HepG2 (cell line): Measurements from ENCODE around the gene IL27RA. TPM values are rescaled to one million over a fixed set of nuclear protein-coding genes. Genes with fewer than 3 reads are reported as not detected.
A peak's percentile ranks its signal among the peaks of the same experiment; 100 is the strongest.

Experiments used
- ARHGAP35 ChIP-seq: sonication (generic); formaldehyde crosslinking; IDR thresholded peaks from 2 replicates; pipeline ENCODE4 v1.9.0; 2022; ENCODE audit warnings: mild to moderate bottlenecking, inconsistent platforms, moderate library complexity, missing genetic modification reagents, borderline replicate concordance
- CBFB ChIP-seq: sonication (generic); formaldehyde crosslinking; IDR thresholded peaks from 2 replicates; pipeline ENCODE4 v1.4.0; 2020; ENCODE audit warnings: missing genetic modification reagents
- HDAC6 ChIP-seq: fragments of 200-600 bp; sonication (generic); IDR thresholded peaks from 2 replicates; pipeline ENCODE4 v1.7.0; 2017; ENCODE audit warnings: mild to moderate bottlenecking, antibody characterized with exemption, low read length, low read depth
- HOXA5 ChIP-seq: sonication (generic); formaldehyde crosslinking; IDR thresholded peaks from 2 replicates; pipeline ENCODE4 v1.4.0; 2020; ENCODE audit warnings: missing genetic modification reagents
- PHB2 ChIP-seq: fragments of 450-650 bp; IDR thresholded peaks from 2 replicates; pipeline ENCODE4 v1.6.1; 2018; ENCODE audit not compliant: partially characterized antibody
- RARG ChIP-seq: sonication (generic); formaldehyde crosslinking; IDR thresholded peaks from 2 replicates; pipeline ENCODE4 v1.4.0; 2020; ENCODE audit warnings: low read depth, mild to moderate bottlenecking, missing genetic modification reagents
- RNF219 ChIP-seq: sonication (generic); formaldehyde crosslinking; IDR thresholded peaks from 2 replicates; pipeline ENCODE4 v1.5.0; 2020; ENCODE audit warnings: mild to moderate bottlenecking, missing genetic modification reagents
- SNAI1 ChIP-seq: sonication (generic); formaldehyde crosslinking; IDR thresholded peaks from 2 replicates; pipeline ENCODE4 v1.5.0; 2020; ENCODE audit warnings: mild to moderate bottlenecking, missing genetic modification reagents, borderline replicate concordance
- SRSF1 ChIP-seq: fragments of 200-400 bp; formaldehyde crosslinking; optimal IDR thresholded peaks from 2 replicates; pipeline ENCODE3; 2017; ENCODE audit warnings: mild to moderate bottlenecking, low read depth, low read length, moderate library complexity
- STAT6 ChIP-seq: sonication (generic); formaldehyde crosslinking; IDR thresholded peaks from 2 replicates; pipeline ENCODE4 v1.4.0; 2020; ENCODE audit warnings: missing genetic modification reagents, mild to moderate bottlenecking, borderline replicate concordance
- ZBED4 ChIP-seq: sonication (generic); formaldehyde crosslinking; IDR thresholded peaks from 2 replicates; pipeline ENCODE4 v1.4.0; 2020; ENCODE audit warnings: missing genetic modification reagents, borderline replicate concordance
- ZBTB43 ChIP-seq: sonication (generic); formaldehyde crosslinking; conservative IDR thresholded peaks from 2 replicates; pipeline ENCODE4 v1.4.0; 2020; ENCODE audit warnings: missing genetic modification reagents
- ZNF280B ChIP-seq: sonication (generic); formaldehyde crosslinking; IDR thresholded peaks from 2 replicates; pipeline ENCODE4 v1.5.0; 2020; ENCODE audit warnings: missing genetic modification reagents, mild to moderate bottlenecking, borderline replicate concordance
- ZNF510 ChIP-seq: sonication (generic); formaldehyde crosslinking; IDR thresholded peaks from 2 replicates; pipeline ENCODE4 v1.4.0; 2020; ENCODE audit warnings: low read depth, mild to moderate bottlenecking, missing genetic modification reagents
- ZNF709 ChIP-seq: sonication (generic); formaldehyde crosslinking; IDR thresholded peaks from 2 replicates; pipeline ENCODE4 v1.5.0; 2020; ENCODE audit warnings: mild to moderate bottlenecking, missing genetic modification reagents
- ZNF83 ChIP-seq: sonication (generic); formaldehyde crosslinking; IDR thresholded peaks from 2 replicates; pipeline ENCODE4 v1.4.0; 2020; ENCODE audit warnings: missing genetic modification reagents, mild to moderate bottlenecking, borderline replicate concordance
- ZSCAN20 ChIP-seq: sonication (generic); formaldehyde crosslinking; IDR thresholded peaks from 2 replicates; pipeline ENCODE4 v1.4.0; 2020; ENCODE audit warnings: missing genetic modification reagents, mild to moderate bottlenecking, borderline replicate concordance
- polyA plus RNA-seq, 8 experiments: library from polyadenylated mRNA; depleted of rRNA in 3 of 8; stranded (reverse) in 7 of 8; unstranded in 1 of 8; fragments of >200 nt; fragmentation: Illumina TruSeq in 4 of 8; extraction: Trizol in 4 of 8; gene quantifications; 2 replicates each; pipeline versions ENCODE4 v1.2.1 to v1.2.3, GENCODE V29; 2011 to 2016; ENCODE audit warnings: low read depth in 4 of 8, missing spikeins in 1 of 8, mixed read lengths in 1 of 8; ENCODE audit not compliant: insufficient read depth in 1 of 8
- total RNA-seq, 5 experiments: library from RNA; depleted of rRNA; stranded (reverse); fragments of >200 nt; fragmentation: Illumina TruSeq; extraction: Trizol; gene quantifications; 2 replicates each; pipeline ENCODE4 v1.2.3, GENCODE V29; 2016; ENCODE audit warnings: low read depth in 1 of 5

Gene IL27RA
- total and polyA plus RNA-seq, 2 of the 13 experiments (the other 11 are each of a cell fraction or from before 2014, with no cell fraction given) = 3.5 to 8.1 TPM

GRCh38 chr19:14006085-14006765 is 25.3 kb upstream of the IL27RA start, which contains the start of gene RFX1 (continued):
- TF ChIP-seq STAT6 (CRISPR knock-in tag) (no peak), ZNF280B (CRISPR knock-in tag) (no peak), SRSF1 (no peak), ARHGAP35 (CRISPR knock-in tag) (no peak), RNF219 (CRISPR knock-in tag) (no peak), HOXA5 (CRISPR knock-in tag) (peak; percentile 7; the same call in 1 of the 2 replicates), ZNF709 (CRISPR knock-in tag) (no peak; the same call in 1 of the 2 replicates), ZNF83 (CRISPR knock-in tag) (no peak), ZBED4 (CRISPR knock-in tag) (no peak), HDAC6 (no peak), ZNF510 (CRISPR knock-in tag) (no peak), RARG (no peak), SNAI1 (CRISPR knock-in tag) (no peak), ZBTB43 (CRISPR knock-in tag) (no peak), CBFB (CRISPR knock-in tag) (no peak), ZSCAN20 (no peak), PHB2 (no peak)
